Cortex of kidney (tissue), 1 donor: ENCODE results near the gene MAPK8.

ENCODE experiments used
- DNase-seq: peaks from one replicate; lab custom pipeline; 2025; lab: John Stamatoyannopoulos, UW

The MAPK8 gene

GRCh38 chr10:48463318-48464003 is 157.0 kb downstream of the MAPK8 start:
- no peak for DNase-seq

DNA sequence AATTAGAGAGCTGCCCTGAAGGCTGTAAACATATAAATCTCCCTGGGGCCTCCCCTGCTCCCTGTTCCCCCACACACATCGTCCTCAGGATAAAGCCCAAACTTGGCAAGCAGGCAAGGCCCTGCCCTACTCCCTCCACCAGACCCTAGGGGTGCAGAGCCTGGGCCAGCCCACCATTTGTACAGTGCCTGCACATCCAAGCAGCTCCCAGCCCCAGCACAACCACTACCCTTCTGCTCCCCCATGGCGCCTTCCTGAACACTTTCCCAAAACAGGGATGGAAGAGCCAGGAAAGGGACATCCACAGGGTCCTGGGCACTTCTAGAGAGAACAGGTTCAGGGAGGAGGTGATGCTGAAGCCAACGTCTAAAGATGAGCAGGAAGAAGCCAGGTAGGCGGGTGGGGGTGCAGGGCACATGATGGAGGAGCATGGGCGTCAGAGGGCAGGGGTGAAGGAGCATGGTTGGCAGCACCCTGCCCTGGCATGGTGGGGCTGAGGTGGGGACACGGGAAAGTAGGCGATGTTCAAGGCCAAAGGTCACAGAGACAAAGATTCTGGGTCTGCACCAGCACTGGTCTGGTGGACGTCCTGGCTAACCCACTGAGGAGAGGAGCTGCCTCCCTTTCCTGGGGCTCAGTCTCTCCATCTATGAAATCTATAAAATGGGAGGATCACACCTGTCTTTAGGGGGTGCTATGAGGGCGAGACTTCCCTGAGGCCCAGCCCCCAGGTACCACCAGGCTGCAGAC is 157.8 kb downstream of the MAPK8 start:
- DNase-seq, result no peak

DNA sequence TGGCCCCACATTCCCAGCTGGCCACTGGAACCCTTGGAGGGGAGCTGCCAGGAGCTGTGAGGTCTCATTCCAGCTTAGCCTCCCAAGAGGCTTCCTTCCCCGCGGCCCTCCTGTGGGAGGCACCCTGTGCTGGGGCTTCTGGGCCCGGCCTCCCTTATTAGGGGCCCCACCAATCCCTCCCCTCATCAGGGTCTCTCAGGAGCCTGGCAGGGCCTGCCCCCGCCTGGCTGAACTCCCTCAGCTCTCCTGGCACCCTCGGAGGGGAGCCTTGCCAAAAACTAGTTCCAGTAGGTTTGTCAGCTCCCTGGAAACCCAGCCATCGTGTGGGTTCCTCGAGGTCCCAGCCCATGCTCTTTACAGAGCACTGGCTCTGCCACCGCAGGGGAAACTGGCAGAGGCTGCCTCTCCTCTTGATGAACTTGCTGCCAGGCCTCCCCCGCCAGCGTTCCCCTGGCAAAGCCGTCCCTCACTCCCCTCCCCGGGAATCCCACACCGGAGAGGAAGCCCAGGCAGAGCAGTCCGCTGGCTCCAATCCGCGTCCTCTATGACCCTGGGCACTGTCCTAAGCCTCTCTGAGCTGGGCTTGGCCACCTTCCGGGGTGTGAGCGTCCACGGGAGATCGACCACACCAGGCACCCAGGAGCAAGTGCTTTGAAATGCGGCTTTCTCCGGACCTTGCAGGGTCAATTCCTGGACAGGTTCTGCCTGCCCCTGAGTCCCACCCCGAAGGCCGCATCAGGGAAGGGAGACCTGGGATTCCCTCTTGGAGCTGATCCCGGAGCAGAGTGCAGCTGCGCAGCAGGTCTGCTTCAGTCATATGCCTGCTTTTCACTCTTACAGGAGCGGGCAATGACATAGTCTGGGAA is 158.6 kb downstream of the MAPK8 start:
- no peak for DNase-seq

GRCh38 chr10:48465860-48466521 is 159.5 kb downstream of the MAPK8 start:
- DNase-seq, result no peak

DNA sequence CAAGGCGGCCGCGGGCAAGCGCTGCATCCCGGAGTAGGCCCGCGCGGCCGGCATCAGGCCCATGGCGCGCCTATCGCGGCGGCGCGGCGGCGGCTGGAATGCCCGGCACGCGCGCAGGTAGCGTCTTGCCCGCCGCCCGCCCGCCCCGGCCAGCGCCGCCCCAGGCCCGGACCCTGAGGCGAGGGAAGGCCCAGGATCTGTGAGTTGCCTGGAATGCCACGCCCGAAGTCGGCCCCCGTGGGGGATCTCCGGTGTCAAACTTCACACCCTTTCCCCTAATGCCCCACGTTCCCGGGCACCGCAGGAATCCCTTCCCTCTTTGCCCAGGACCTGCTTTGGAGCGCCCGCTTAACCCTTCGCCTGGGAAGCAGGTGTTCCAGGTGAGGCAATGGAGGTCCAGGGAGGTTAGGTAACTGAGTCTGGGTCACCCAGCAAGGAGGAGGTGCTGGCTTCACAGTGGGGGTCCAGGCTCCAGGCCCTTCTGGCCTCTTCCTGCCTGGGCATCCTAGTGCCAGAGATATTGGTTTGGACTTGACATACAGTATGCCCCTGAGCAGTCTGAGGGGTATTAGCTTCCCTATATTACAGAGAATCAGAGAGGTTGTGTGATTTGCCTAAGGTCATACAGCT is 160.2 kb downstream of the MAPK8 start:
- no peak for DNase-seq

DNA sequence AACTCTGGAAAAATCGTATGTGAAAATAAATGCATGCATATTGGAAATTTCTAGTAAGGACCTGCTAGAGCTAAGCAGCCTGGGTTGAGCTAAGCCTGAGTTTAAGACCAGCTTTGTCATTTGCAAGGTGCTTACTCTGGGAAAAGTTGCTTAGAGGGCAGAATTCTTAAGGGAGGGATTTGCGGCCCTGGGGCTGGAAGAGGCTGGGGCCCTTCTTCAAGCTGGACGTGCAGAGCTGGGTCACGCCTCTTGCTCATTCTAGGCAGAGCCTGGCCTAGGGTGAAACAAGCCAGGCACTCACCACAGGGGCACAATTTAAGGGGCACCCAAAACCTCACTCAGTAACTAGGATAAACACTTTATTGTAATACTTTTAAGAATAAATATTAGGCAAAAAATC is 161.2 kb downstream of the MAPK8 start:
- no peak for DNase-seq

DNA sequence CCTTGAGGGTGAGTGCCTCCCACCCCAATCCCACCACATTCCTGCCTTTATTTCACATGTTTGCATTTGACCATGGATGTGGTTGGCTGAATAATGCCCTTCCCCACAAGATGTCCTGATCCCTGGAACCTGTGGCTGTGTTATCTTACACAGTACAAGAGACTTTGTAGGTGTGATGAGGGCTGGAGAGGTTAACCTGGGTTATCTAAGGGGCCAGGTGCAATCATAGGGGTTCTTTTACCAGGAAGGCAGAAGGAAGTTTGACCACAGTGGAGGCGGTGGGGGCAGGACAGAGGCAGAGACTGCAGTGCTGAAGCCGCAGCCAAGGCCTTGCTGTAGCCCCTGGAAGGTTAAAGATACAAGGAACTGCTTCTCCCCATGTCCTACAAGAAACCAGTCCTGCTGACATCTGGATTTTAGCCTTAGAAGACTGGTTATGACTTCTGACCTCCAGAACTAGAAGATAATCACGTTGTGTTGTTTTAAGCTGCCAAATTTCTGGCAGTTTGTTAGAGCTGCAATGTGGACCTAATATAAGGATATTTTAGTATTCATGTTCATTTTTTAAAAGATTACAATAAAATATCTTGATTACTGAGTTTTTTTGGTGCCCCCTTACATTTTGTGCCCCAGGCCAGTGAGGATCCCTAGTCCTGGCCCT is 161.8 kb downstream of the MAPK8 start:
- no peak for DNase-seq

- no peak for DNase-seq
Measured at GRCh38 chr10:48468866-48469511, 162.5 kb downstream of the MAPK8 start.

DNA sequence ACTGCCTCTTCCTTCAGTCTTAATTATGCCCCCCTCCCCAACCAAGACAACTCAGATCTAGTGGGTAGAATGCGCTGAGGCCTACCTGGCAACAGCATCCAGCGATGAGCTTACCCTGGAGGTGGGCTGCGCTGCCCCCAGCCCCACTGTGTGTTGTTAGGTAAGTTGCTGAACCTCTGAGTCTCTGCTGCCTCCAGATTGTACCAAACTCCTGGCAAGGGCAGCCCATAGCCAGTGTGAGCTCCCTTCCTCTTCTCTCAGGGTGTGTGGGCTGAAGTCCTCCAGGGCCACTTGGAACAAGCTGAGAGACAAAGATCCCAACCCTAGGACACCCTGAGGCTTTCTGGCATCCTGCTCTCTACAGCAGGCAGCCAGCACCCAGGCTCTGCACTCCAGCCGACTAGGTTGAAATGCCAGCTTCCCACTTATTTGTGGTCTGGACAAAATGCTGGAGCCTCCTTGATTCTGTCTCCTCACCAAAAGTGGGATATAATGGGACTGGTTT is 163.1 kb downstream of the MAPK8 start:
- no peak for DNase-seq

DNA sequence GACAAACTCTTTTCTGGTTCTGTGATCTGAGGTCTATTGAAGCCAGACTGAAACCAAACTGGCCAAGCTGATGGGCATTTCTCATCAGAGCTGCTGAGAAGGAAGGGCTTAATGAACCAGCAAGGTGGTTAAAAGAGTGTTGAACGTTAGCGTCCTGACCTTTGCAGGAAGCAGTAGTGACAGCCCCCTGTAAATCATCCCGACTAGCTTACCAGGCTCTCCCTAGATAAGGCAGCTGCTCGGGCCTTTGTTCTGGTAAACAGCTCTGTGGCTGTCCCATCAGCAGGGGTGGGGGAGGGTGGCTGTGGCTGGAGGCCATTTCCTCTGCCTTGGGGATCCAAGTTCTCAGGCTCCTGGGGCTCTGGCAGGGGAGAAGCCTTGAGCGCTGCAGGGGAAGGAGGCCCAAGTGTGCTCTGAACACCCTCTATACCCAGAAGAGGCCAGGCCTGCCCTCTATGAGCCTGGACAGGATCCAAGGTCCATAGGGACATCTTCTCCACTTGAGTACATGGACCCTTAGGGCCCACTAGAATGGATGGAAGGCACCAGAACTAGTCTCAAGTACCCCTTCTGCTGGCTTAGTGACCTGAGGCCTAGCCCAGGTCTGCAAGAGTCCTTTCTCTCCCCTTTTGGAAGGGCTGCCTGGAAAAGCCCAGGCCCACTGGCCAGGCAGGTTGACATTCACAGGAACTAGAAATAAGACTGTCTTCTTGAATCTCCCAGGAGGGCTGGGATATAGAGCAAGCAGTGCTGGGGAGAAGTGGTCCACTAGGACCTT is 163.8 kb downstream of the MAPK8 start:
- DNase-seq, result no peak

DNA sequence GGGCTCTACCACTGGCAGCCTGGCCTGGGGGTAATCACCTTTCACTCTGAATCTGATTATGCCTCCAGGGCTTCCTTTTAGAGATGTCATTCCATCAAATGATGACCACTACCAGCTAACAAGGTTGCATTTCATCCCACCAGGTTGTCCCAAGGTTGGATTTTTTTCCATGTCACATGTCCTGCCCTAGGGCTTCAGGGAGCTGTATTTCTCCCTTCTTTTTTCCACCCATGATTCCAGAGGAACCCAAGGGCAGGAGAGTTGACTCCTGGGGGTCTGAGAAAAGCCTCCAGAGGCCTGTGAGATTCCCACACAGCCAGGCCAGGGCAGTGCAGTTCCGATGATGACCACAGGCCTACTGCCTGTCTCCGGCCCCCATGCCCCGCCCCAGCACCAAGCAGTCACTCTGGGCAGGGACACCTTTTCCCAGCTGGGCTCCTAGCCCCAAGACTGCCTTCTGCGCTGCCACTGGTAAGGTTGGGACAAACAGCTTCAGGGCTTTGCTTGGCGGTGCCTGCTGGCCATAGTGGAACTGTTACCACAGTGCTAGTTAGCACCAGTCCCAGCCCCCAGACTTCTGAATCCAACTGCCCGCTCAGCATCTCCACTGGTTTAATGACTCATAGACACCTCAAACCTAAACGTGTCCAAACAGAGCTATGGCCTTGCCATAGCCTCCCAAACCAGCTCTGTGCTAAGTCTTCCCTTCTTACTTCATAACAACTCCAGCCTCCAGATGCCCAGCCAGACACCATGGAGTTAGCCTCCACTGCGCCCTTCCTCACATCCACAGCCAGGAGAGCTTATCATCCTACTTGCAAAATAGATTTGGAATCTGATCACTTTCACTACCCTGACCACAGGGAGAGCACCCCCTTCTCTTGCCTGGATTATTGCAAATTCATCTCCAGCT is 164.7 kb downstream of the MAPK8 start:
- no peak for DNase-seq

GRCh38 chr10:48472501-48473069 is 166.1 kb downstream of the MAPK8 start:
- DNase-seq, result no peak

- no peak for DNase-seq
Measured at GRCh38 chr10:48473704-48474103, 167.2 kb downstream of the MAPK8 start.

DNA sequence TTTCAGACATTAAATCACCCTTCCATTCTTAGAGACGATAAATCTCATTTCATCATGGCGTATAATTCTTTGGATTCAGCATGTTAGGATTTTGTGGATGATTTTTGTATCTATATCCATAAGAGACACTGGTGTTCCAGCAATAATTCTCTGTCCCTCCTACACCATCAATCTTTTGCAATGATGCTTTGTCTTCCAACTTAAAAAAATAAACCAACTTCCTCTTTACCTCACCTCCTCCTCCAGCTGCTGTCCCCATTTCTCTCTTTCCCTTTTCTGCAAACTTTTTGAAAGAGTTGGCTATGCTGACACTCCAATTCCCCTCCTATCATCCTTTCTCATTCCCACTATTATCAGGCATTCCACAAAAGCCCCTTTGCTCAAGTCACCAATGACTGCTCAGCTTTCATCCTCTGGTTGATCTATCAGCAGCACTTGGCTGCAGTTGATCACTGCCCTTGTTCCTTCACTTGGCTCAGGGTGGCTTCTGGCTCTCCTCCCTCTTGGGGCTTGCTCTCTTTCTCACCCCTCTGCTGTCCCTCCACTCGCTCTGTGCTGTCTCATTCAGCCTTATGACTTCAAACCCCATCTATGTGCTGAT is 168.4 kb downstream of the MAPK8 start:
- no peak for DNase-seq

DNA sequence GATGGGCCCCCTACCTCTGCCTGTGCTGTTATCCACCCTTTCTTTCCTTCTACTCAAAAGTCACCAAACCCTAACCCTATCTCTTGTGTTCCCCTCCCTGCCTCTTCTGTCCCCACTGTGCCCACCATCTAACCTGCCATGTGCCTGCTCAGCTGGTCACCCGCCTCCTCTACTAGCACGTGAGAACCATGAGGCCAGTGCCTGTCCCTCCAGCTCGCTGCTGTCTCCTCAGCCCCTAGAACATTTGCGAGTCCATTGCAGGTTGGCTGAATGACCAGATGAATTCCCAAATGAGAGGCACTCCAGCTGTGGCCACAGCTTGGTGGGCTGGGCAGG is 169.4 kb downstream of the MAPK8 start:
- no peak for DNase-seq

DNA sequence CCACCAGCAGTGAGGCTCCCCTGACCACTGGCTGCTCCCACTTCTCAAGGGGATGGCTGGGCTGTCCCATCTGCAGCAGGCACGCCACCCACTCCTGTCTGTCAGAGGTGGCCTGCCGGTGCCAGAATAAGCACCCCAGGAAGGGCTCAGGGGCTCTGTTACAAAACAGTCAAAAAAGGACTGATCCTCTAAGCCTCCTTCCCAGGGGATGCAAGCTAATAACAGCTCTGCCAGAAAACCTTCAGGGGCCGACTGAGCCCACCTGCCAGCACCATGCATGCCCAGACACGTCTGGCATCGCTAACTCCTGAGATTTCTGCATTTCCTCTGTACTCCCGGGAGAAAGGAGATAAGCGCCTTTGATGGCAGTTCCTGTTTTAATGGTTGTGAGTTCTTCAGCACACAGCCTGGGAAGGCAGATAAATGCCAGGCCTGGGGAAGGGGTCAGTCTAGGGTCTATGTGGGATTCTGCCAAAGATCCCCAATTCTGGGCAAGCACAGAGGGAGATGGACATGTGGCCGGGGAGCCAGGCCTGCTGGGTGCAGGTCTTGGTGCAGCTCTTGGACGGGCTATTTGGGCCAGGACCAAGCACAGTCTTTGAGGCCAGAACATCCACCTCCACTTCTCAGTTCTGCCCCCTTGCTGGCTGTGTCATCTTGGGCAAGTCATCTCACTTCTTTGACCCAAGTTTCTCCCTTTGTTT is 170.0 kb downstream of the MAPK8 start:
- no peak for DNase-seq

- DNase-seq, result no peak
Measured at GRCh38 chr10:48477141-48477540, 170.7 kb downstream of the MAPK8 start.
